GM19239 (cell line): ENCODE data around the gene PGAP3.

ENCODE experiments used
- DNase-seq: peaks from one replicate; pipeline ENCODE4 v3.0.0; 2011; ENCODE audit warnings: low spot score; ENCODE audit not compliant: insufficient read length
- FAIRE-seq: peaks from 2 replicates; lab custom pipeline; 2011; peaks lifted over from hg19 to GRCh38; lab: Jason Lieb, UNC

Gene PGAP3

GRCh38 chr17:39663340-39663687, 24.5 kb downstream of the PGAP3 start:
- no peak for FAIRE-seq
- no peak for DNase-seq

GRCh38 chr17:39662551-39663339, 25.1 kb downstream of the PGAP3 start:
- DNase-seq (no peak), FAIRE-seq (no peak)

GRCh38 chr17:39661744-39662541, 25.9 kb downstream of the PGAP3 start:
- DNase-seq (no peak), FAIRE-seq (no peak)

GRCh38 chr17:39660397-39661385, 27.2 kb downstream of the PGAP3 start:
- no peak for FAIRE-seq

GRCh38 chr17:39660011-39660360, 27.9 kb downstream of the PGAP3 start:
- DNase-seq (no peak), FAIRE-seq (no peak)

More at GRCh38 chr17:39660397-39661385, 27.2 kb downstream of the PGAP3 start:
- DNase-seq = no peak

- FAIRE-seq (peak; percentile 33), DNase-seq (no peak)
Measured at GRCh38 chr17:39659279-39660010, 28.4 kb downstream of the PGAP3 start.

- no peak for DNase-seq
- FAIRE-seq = no peak
Measured at GRCh38 chr17:39658760-39659159, 29.1 kb downstream of the PGAP3 start.

GRCh38 chr17:39658346-39658745, 29.5 kb downstream of the PGAP3 start:
- no peak for FAIRE-seq
- no peak for DNase-seq

GRCh38 chr17:39655105-39655504, 32.8 kb downstream of the PGAP3 start:
- DNase-seq (no peak), FAIRE-seq (no peak)

- FAIRE-seq (peak; percentile 78), DNase-seq (peak; percentile 95)
Measured at GRCh38 chr17:39653662-39654331, 34.1 kb downstream of the PGAP3 start.

GRCh38 chr17:39653316-39653661, 34.6 kb downstream of the PGAP3 start:
- FAIRE-seq (no peak), DNase-seq (no peak)

GRCh38 chr17:39652587-39653315, 35.1 kb downstream of the PGAP3 start:
- FAIRE-seq (no peak), DNase-seq (no peak)

GRCh38 chr17:39651923-39652586, 35.8 kb downstream of the PGAP3 start:
- FAIRE-seq = no peak

GRCh38 chr17:39650121-39650579, 37.7 kb downstream of the PGAP3 start:
- DNase-seq (no peak), FAIRE-seq (no peak)

More at GRCh38 chr17:39651923-39652586, 35.8 kb downstream of the PGAP3 start:
- no peak for DNase-seq

GRCh38 chr17:39648616-39649366, 39.1 kb downstream of the PGAP3 start:
- DNase-seq = no peak
- no peak for FAIRE-seq

GRCh38 chr17:39647256-39647655, 40.6 kb downstream of the PGAP3 start:
- no peak for FAIRE-seq
- no peak for DNase-seq

- no peak for DNase-seq
- FAIRE-seq = no peak
Measured at GRCh38 chr17:39643271-39643670, 44.6 kb downstream of the PGAP3 start.
